ENCODE measurements around the gene WDR77.

The WDR77 gene

GRCh38 chr1:111462370-111463028, 13.4 kb upstream of the WDR77 start:
- TF ChIP-seq CTCF (conservative IDR thresholded peaks at IDR 0.05) = no peak
- H3K27ac ChIP-seq = no peak overlapping the region

- no peak for TF ChIP-seq CTCF (conservative IDR thresholded peaks at IDR 0.05)
- no peak overlapping the region for H3K27ac ChIP-seq
Measured at GRCh38 chr1:111461765-111462164, 12.7 kb upstream of the WDR77 start.

GRCh38 chr1:111455642-111456031, 6.6 kb upstream of the WDR77 start:
- H3K27ac ChIP-seq = no peak overlapping the region
- TF ChIP-seq CTCF (conservative IDR thresholded peaks at IDR 0.05) = no peak

- no peak overlapping the region for H3K27ac ChIP-seq
- no peak for TF ChIP-seq CTCF (conservative IDR thresholded peaks at IDR 0.05)
Measured at GRCh38 chr1:111454859-111455641, 6.0 kb upstream of the WDR77 start.

- no peak for TF ChIP-seq CTCF (conservative IDR thresholded peaks at IDR 0.05)
- H3K27ac ChIP-seq = no peak overlapping the region
Measured at GRCh38 chr1:111453706-111454105, 4.7 kb upstream of the WDR77 start.

- no peak overlapping the region for H3K27ac ChIP-seq
- no peak for TF ChIP-seq CTCF (conservative IDR thresholded peaks at IDR 0.05)
Measured at GRCh38 chr1:111452581-111452980, 3.5 kb upstream of the WDR77 start.

- TF ChIP-seq CTCF (conservative IDR thresholded peaks at IDR 0.05) = no peak
- peak overlapping the region; percentile 90 for H3K27ac ChIP-seq
Measured at GRCh38 chr1:111450185-111450584, 1.1 kb upstream of the WDR77 start.
